Peyer's patch (tissue), 4 donors: Measurements from ENCODE around the gene ELMO1. TPM values are rescaled to one million over a fixed set of nuclear protein-coding genes. Genes with fewer than 3 reads are reported as not detected.
"Not testable (repeated sequence)": the region's sequence is repeated elsewhere in the genome, so short reads cannot be mapped to it uniquely, and the experiment has no call there.

Source experiments
- DNase-seq, 3 donors: peaks; one replicate each; pipeline ENCODE4 v3.0.0-alpha.2; 2017 to 2019
- H3K27ac ChIP-seq, 4 donors: fragments of 200-600 bp; sonication (generic); one replicate each; pipeline ENCODE4 v1.5.1; 2016 to 2019
- H3K27me3 ChIP-seq, 2 donors: fragments of 200-600 bp; sonication (generic); one replicate each; pipeline ENCODE4 v1.5.1; 2019
- H3K36me3 ChIP-seq, 3 donors: fragments of 200-600 bp; sonication (generic); one replicate each; pipeline ENCODE4 v1.5.1; 2016 to 2019
- H3K4me1 ChIP-seq, 4 donors: fragments of 200-600 bp; sonication (generic); one replicate each; pipeline ENCODE4 v1.5.1; 2016 to 2019
- H3K4me3 ChIP-seq, 4 donors: fragments of 200-600 bp; sonication (generic); 1 replicate in 3 of 4; 2 replicates in 1 of 4; pipeline ENCODE4 v1.5.1; 2016 to 2019; ENCODE audit warnings: mild to moderate bottlenecking in 1 of 4
- H3K9me3 ChIP-seq, 4 donors: fragments of 200-600 bp; sonication (generic); one replicate each; pipeline ENCODE4 v1.5.1; 2016 to 2019; ENCODE audit warnings: mild to moderate bottlenecking in 1 of 4
- CTCF ChIP-seq, 6 experiments: fragments of 450-650 bp in 4 of 6; fragments of 200-600 bp in 2 of 6; sonication (generic) in 1 of 6; IDR thresholded peaks; one replicate each; pipeline ENCODE4 v1.5.1; 2017 to 2019; ENCODE audit warnings: antibody characterized with exemption in 6 of 6, mild to moderate bottlenecking in 3 of 6, moderate library complexity in 1 of 6
- POLR2A ChIP-seq, 2 donors: fragments of 450-650 bp; IDR thresholded peaks; one replicate each; pipeline ENCODE4 v1.5.1; 2017; ENCODE audit warnings: antibody characterized with exemption in 2 of 2, mild to moderate bottlenecking in 2 of 2, moderate library complexity in 2 of 2
- total RNA-seq, 4 donors: library from RNA; depleted of rRNA; stranded (reverse); fragments of >200 nt; gene quantifications; one replicate each; pipeline ENCODE4 v1.1.0, GENCODE V29; 2016

ELMO1 gene
- total RNA-seq, 4 donors from 2014 or later = 43.1 to 381 (median 72.2) TPM

- H3K4me3 ChIP-seq = no peak overlapping the region
Observed at GRCh38 chr7:36977878-36978277, 470.8 kb downstream of the ELMO1 start.

GRCh38 chr7:36973534-36973933 is 475.1 kb downstream of the ELMO1 start:
- DNase-seq = not testable (repeated sequence)

More at GRCh38 chr7:36977878-36978277, 470.8 kb downstream of the ELMO1 start:
- Histone ChIP-seq H3K4me1 (no peaks in the 10 kb centered on the region), H3K27ac (no peak overlapping the region), H3K36me3 (no peaks in the 10 kb centered on the region), H3K27me3 (no peaks in the 10 kb centered on the region), H3K9me3 (no peaks in the 10 kb centered on the region)
- DNase-seq = no peak
- TF ChIP-seq POLR2A (IDR thresholded peaks at IDR 0.05) = no peak
- no peak for TF ChIP-seq CTCF (IDR thresholded peaks at IDR 0.05)

GRCh38 chr7:36972140-36972518 is 476.5 kb downstream of the ELMO1 start:
- H3K9me3 ChIP-seq = no peaks in the 10 kb centered on the region
- H3K27ac ChIP-seq = no peak overlapping the region
- H3K27me3 ChIP-seq = no peaks in the 10 kb centered on the region

More at GRCh38 chr7:36973534-36973933, 475.1 kb downstream of the ELMO1 start:
- not testable (repeated sequence) for H3K36me3 ChIP-seq, H3K4me1 ChIP-seq, H3K9me3 ChIP-seq, H3K27ac ChIP-seq, H3K4me3 ChIP-seq, H3K27me3 ChIP-seq

GRCh38 chr7:36971515-36972139 is 477.0 kb downstream of the ELMO1 start:
- Histone ChIP-seq H3K4me1 (no peaks in the 10 kb centered on the region), H3K9me3 (no peaks in the 10 kb centered on the region), H3K4me3 (no peak overlapping the region), H3K36me3 (no peaks in the 10 kb centered on the region), H3K27me3 (no peaks in the 10 kb centered on the region), H3K27ac (no peak overlapping the region)
- no peak for DNase-seq
- TF ChIP-seq POLR2A (IDR thresholded peaks at IDR 0.05) (no peak), CTCF (IDR thresholded peaks at IDR 0.05) (no peak)

More at GRCh38 chr7:36972140-36972518, 476.5 kb downstream of the ELMO1 start:
- TF ChIP-seq CTCF (IDR thresholded peaks at IDR 0.05) = no peak
- TF ChIP-seq POLR2A (IDR thresholded peaks at IDR 0.05) = no peak
- Histone ChIP-seq H3K4me1 (no peaks in the 10 kb centered on the region), H3K4me3 (no peak overlapping the region), H3K36me3 (no peaks in the 10 kb centered on the region)
- DNase-seq = no peak

GRCh38 chr7:36970551-36971514 is 477.8 kb downstream of the ELMO1 start:
- H3K4me3 ChIP-seq = no peak overlapping the region
- H3K9me3 ChIP-seq = no peaks in the 10 kb centered on the region
- H3K27ac ChIP-seq = no peak overlapping the region
- TF ChIP-seq POLR2A (IDR thresholded peaks at IDR 0.05) (no peak), CTCF (IDR thresholded peaks at IDR 0.05) (no peak)
- H3K27me3 ChIP-seq = no peaks in the 10 kb centered on the region
- no peak for DNase-seq
- no peaks in the 10 kb centered on the region for H3K4me1 ChIP-seq
- H3K36me3 ChIP-seq = no peaks in the 10 kb centered on the region

- Histone ChIP-seq H3K27me3 (no peaks in the 10 kb centered on the region), H3K4me1 (no peaks in the 10 kb centered on the region), H3K27ac (no peak overlapping the region), H3K4me3 (no peak overlapping the region), H3K9me3 (no peaks in the 10 kb centered on the region), H3K36me3 (no peaks in the 10 kb centered on the region)
- peak in 2 of 3 donors; percentile 28 to 63 for DNase-seq
- TF ChIP-seq CTCF (IDR thresholded peaks at IDR 0.05) (no peak), POLR2A (IDR thresholded peaks at IDR 0.05) (no peak)
Observed at GRCh38 chr7:36969376-36969775, 479.3 kb downstream of the ELMO1 start.
